Activated CD4-positive, alpha-beta T cell treated with anti-CD3 and anti-CD28 coated beads, Interleukin-2, amount 50 U/mL, for 1 hour (primary cell): ENCODE measurements around the gene GPC6.
"Not testable (repeated sequence)": the region's sequence is repeated elsewhere in the genome, so short reads cannot be mapped to it uniquely, and the experiment has no call there.

Experiments used
- DNase-seq: peaks from one replicate; pipeline ENCODE4 v3.0.0-alpha.2; 2020

The GPC6 gene

DNA sequence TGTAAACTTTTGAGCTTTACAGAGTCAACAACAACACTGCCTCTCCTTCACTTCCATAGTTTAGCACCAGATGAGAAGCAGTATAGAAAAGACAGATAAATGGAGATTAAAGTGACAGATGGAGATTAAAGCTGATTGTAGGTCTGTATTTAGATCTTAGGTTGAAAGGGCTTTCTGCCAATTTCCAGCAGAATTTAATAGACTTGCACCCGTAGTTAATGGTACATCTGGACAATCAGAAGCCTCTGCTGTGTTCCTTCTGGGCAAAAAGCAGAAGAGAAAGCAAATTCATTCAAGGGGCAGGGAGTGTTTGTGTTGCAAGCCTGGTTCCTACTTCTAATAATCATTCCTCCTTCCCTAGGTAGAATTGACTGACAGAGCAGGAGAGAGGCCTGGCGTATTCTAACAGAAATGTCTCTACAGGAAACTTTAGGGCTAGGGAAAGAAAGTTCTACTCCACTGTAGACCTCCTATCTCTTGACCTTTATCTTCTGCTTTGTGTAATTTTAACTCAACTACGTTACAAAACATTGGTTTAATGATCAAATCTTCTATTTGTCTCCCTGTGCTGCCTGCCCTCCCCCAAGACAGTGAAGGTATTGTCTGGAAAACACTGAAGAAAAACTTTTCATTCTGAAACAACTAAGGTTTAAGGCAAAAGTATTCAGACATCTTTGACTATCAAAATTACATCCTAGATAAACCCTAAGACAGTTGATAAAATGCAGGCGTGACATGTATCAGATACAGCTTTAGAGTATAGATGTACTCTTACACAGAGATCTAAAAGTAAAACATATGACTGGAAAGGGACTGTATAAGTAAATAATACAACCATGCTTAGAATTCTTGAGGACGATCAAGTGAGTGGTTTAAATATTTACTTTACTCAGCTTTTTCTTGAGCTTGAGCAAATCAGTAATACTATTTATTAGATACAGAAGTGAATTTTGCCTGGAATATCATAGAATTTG, 44.4 kb downstream of the GPC6 start:
- no peak for DNase-seq

DNA sequence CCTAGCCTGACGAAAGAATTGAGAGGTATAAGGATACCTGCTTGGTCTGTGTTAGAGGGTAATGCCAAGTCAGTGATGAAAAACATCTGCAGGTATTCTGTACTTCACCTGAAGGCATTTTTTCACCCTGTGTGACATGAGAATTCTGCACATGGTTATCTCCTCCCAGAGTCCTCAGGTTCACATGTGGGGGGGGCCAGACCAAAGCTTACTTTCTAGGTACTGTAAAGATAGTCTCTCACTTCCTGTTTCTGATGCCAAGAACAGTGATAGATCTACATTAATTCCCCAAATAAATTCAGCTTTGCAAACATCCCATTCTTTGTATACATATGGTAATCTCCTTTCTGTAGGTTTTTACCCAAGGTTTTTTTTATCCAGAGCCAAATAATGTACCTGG, 53.4 kb downstream of the GPC6 start:
- no peak for DNase-seq

DNA sequence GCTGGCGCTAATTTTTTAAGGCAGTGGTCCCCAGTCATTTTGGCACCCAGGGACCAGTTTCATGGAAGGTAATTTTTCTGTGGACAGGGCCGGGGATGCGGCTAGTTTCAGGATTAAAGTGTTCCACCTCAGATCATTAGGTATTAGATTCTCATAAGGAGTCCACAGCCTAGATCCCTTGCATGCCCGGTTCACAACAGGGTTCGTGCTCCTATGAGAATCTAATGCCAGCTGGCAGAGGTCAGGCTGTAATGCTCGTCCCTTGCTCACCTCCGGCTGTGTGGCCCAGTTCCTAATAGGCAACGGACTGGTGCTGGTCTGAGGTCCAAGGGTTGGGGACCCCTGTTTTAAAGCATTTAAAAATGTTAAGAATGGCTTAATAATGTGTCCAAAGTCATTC, 54.1 kb downstream of the GPC6 start:
- no peak for DNase-seq

DNA sequence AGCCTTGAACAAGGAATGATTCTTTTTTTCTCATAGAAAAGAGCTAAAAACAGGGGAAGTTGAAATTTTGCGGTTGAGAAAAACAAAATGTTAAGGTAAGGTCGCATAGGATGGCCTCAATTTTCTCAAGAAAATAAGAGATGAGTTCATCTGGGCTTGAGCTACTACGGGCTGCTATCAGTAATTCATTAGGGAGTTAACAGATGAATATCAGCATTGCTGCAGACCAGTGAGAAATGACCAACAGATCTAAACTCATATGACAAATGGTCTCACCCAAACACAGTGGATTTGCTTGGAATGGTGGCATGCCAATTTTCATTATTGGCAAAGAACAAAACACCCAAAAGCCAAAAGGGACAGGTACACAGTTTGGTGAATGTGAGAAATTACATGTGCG, 56.6 kb downstream of the GPC6 start:
- no peak for DNase-seq

DNA sequence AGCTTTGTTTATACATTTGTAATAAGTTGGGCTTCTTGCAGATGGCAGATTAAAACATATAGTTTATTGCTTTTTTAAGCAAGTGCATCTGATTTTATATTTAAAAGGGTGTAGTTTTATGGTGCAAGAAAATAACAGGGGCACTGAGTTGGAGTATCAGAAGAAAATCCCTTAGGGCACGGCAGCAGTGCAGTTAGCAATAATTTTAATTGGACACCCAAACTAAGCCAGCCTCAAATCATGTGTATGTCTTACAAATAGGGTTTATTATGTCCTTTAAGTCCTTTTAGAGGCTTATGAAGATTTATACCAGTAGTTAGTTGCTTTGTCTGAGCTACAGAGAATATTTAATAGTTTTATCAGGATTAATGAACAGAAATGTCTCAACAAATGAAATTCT, 57.5 kb downstream of the GPC6 start:
- no peak for DNase-seq

DNA sequence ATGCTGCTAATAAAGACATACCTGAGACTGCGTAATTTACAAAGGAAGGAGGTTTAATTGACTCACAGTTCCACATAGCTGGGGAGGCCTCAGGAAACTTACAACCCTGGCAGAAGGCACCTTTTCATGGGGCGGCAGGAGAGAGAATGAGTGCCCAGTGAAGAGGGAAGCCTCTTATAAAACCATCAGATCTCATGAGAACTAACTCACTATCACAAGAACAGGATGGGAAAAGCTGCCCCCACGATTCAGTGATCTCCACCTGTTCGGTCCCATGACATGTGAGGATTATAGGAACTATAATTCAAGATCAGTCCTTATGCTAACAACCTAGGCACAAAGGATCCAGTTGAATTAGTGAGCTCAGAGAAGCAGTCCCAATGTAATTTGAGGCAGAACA, 59.4 kb downstream of the GPC6 start:
- DNase-seq = no peak

DNA sequence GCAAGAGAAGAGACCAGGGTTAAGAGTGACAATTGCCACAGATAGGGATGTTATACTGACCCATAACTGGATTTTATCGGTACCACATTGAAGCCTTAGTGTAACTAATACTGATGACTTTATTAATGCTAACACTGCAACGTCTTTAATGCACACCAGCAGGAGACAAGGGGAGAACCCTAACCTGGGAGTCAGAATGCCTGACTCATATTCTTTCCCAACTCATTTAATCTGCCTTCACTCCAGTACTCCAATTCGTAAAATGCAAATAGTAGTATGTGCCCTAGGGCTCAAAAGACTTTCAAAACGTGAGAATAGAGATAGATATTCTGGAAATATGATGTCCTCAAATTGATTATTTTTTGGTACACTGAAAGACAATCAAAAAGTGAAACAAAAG, 62.4 kb downstream of the GPC6 start:
- DNase-seq = no peak

DNA sequence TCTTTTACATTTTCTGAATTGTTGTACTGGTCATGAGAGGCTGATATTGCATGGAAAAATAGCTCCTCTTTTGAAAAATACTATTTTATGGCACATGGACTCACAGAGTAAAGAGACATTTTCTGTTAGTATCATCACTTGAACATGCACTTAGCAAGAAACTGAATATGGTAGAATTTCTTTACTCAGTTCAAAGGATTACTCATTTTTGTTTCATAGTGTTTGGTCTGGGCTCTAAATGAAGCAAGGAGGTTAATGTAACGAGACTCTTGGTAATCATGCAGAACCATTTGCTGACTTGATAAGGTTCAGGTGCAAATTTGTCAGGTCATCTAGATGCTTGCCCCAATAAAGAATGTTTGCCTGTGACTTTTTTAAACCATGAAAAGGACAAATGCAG, 63.2 kb downstream of the GPC6 start:
- DNase-seq = no peak

DNA sequence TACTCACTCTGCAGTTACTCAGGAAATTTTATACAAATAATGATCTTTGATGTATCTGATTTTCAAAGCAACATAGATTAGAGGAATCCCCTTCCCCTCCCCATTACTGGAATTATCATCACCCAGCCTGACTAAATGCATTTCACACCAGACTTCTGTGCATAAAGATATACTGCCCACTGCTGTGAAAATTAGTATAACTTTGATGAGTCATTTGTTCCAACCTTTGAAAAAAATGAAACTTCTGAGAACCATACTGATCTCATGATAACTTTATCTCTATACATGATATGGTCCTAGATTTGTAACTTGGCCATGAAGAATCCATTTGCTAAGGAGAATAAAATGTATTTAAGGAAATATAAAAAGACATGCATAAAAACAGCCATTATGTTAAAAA, 63.9 kb downstream of the GPC6 start:
- no peak for DNase-seq

DNA sequence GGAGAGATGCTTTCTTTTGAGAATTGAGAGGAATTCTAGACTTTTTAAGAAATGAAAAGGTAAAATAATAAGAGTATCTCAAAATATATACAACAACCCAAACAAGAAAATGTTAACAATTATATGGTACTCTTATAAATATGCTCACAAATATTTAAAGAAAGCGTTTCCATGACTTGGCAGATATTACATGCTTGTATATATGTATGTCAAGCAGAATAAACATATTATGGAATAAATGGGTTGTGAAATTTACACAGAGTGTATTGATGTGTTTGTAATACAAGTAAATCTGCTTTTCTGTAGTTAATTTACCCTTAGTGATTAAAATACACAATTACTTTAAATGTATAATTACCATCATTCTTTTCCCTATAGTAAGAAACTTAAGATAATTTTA, 65.8 kb downstream of the GPC6 start:
- DNase-seq = no peak

DNA sequence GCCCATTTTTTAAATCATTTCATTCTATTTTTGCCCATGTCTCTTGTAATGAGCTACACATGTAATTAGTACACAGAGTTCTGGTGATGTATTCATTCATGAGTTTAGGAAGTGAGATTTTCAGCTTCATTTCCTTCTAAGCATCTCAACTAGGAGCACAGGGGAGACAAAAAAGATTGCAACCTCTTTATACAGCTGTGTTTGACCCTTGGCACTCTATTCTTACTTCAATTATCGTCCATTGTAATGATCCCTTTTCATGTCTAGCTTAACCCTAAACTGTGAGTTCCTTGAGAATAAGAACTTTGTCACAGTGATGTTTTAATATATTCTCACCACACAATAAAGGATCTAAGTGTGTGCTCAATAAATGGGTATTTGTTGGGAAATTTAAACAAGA, 67.1 kb downstream of the GPC6 start:
- DNase-seq = no peak

DNA sequence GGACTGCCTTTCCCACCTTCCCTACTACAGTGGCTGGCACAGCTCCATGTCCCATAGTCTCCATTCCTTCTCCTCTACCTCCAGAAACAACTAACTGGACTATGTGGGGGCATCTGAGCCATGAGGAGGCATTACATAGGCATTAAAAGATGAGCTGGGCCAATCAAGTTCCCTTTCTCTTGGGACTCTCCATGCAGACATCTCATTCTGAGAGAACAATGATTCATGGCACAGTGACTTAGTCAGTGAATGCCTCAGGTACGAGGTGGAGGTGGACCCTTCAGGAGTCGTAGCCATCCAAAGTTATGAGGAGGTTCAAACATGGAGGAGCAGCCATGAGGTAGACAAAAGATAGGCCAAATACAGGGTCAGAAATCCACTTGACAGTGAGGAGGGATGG, 70.0 kb downstream of the GPC6 start:
- DNase-seq = no peak

DNA sequence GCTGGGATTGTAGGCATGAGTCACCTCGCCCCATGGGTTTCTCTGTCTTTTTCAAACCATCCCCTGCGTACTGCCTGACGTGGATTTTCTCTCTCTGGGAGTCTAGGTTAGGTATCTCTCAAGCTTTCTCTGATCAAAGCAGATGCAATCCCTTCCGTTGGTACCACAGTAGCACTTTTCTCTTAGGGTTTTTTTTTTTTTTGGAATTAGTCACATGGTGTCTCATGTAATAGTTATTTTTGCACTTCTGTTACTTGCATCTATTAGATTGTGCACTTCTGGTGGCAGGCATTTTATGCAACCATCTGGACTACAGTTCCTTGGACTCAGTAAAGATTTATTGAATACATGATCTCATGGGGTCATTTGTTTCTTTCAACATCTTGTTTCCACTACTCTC, 72.1 kb downstream of the GPC6 start:
- DNase-seq = no peak

DNA sequence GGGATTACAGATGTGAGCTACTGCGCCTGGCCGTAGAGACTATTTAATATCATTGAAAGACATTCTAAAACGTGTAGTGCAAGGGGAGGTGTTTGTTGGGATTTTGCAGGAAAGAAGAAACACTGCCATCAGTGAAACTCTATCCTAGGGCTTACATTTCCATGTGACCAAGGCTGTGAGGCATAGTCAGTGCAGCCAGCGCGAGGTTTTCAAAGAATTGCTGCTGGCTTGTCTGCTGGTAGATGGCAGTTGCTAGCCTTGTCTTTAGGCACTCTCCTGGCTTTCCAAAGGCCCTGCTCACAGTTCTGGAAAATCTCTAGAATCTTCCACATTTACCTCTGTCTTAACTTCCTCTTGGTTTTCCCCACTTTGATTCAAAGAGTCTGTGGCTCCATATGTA, 77.5 kb downstream of the GPC6 start:
- DNase-seq = no peak

DNA sequence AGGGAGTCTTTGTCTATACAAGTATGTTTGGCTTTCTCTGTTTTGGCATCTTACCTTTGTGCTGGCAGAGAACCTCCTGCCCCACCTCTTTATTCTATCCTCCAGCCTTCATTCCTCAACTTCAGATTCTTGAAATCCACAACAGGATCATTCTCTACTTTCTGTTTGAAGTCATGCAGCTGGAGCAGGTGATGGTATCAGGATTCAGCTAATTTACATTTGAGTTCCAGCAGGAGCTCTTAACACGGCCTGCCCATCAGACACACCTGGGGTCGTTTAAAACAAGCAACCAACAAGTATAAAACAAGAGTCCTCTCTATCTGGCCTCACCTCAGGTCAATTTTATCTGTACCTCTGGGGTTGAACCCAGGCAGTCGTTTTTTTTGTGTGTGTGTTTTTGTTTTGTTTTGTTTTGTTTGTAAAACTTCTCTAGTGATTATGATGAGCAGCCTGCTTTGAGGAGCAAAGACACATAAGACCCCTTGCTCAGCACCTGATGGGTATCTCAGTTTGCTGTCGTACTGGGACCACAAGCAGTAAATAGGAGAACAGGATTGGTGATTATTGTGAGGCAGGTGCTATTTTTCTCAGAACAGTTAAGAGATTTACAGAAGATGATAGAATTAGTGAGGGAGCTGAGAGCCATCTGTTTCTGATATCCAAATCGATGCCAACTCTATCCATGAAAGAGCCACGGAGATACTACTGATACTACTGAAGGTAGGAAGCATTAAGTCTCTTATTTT, 78.4 kb downstream of the GPC6 start:
- DNase-seq = no peak

DNA sequence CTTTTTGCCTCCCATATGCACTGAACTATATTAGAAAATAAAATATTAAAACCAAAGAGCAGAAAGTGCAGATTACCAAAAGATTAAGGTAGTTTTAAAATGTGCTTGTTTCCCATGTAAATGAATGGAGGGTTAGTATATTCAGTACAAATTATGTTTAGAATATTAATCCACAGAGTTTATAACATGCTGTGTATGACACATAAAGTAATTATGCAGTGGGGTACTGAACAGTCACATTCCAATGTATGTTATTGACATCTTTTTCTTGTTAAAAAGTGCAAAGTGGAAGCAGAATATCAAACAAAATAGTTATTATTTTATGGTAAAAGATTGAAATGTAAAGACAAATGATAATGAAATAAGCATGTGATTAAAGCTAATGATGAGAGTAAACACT, 79.3 kb downstream of the GPC6 start:
- no peak for DNase-seq

DNA sequence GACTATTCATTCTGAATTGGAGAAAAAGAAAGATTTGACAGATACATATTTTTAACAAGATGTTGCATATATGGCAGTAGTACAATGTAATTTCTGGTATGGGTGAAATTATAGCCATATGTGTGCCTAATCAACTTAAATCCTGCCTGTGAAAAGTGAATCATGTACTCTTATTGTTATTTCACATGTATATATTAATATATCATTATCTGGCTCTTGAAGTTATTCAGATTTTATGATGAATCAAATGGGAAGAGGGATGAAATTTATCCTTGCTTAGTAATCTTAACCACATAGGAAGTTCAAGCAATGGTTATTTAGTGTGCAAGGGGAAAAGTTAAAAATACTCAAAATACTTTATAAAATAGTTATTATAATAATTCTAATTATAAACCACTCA, 80.5 kb downstream of the GPC6 start:
- DNase-seq = no peak

DNA sequence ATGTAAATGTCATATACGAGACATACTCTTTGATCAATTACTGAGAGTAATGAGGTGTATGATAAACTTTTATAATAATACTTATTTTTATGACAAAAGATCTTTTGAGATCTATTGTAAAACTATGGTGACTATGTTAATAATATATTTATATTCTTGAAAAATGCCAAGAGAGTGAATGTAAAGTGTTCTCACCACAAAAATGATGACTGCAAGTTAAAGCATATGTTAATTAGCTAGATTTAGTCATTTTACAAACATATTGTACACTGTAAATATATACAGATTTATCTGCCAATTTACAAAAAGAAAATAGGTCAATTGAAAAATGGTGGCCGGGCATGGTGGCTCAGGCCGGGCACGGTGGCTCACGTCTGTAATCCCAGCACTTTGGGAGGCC, 81.0 kb downstream of the GPC6 start:
- no peak for DNase-seq

DNA sequence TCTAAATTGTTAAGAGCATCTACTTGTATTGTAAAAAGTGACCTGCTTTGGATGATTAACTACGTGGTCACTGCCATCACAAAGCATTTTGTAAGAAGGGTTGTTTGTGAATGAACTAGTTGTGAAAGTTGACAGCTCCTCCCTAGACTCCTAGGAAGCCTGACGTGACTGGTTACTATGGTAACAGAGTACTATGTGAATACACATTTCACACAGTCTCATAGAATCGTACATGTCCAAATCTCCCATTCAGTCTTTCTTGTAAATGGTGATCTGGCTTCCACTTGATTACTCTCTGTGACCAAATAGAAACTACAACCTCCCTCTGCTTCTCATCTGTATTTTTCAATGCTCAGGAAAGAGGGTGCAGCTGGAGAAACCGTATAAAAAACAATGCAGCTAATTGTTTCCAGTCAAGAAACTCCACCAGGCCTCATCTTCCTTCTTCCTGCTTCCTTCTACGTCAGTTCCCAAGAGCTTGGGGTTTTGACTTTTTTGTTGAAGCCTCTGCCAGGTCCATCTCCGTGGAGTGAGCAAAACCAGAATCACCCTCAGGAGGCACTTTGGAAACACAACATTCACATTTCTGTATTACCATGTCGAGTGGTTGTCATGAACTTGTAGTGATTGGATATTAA, 83.4 kb downstream of the GPC6 start:
- DNase-seq = no peak

DNA sequence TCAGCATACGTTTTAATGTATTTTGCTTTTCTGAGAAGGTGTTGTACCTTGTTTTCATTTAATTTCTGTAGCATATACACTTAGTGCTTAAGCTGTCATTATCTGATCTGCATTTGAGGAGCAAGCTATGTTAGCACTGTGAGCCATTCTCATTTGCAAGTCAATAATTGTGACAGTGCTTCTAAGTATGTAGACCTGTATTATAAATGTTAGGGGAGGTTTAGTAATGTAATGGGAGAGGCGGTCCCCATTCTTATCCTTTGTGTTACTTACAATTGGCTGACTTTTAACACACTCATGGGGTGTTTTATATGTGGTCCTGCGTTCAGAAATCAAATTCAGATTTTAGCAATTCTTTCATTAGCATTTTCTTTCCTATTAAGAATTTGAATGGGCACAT, 90.2 kb downstream of the GPC6 start:
- no peak for DNase-seq

DNA sequence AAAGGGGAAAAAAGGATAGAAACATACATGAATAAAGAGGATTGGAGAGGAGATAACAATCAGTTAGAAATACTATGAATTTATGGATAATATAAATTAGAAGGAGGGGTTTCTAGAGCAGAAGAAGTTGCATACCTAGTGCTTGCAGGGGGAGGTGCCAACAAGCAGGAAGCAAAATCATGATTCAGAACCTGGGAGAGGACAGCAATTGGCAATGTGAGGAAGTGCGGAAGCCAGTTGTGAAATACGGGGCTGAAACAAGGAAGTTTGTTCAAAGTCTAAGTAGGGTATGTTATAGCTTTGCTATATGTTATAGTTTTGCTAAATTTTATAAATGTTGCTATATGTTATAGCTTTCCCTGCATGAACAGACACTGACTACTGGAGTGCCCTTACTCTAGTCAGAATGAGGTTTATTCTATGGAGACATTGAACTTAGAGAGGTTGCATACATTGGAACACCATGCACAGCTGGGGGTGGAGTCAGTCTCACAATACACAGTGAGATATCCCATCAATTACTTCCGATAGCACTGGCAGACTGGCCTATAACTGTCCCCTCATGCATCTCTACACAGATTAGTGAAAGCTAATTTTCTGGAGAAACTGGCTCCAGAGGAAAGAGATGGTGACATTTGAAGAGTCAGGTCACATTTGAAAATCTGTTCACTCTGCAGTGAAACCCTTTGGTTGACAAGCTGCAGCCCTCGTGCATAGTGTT, 92.1 kb downstream of the GPC6 start:
- no peak for DNase-seq

DNA sequence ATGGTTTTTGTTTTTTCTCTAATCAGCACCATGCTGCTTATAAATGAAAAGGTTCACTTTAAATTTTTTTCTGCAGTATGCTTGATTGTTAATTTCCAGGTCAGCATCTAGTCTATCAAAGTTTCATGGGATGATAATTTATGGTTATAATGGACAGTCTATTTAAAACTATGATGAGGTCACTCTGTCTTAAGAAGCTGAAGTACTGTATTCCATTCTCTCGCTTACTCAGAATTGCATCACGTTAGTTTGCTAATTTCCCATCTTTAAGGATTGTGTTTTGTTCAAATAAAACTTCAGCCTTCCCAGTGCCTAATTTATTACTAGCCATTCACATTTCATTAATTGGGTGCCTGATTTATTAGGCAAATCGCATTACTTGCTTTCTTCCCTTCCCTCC, 94.3 kb downstream of the GPC6 start:
- no peak for DNase-seq

DNA sequence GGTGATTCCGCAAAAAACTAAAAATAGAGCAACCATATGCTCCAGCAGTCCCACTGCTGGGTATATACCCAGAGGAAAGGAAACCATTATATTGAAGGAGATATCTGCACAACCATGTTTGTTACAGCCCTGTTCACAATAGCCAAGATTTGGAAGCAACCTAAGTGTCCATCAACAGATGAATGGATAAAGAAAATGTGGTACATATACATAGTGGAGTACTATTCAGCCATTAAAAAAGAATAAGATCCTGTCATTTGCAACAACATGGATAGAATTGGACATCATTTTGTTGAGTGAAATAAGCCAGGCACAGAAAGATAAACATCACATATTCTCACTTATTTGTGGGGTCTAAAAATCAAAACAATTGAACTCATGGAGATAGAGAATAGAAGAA, 97.3 kb downstream of the GPC6 start:
- DNase-seq = not testable (repeated sequence)
